NCI-H1417 (cell line): ENCODE measurements around the gene IL10RA.
"Not testable (repeated sequence)": the region's sequence is repeated elsewhere in the genome, so short reads cannot be mapped to it uniquely, and the experiment has no call there.

Source experiments
- DNase-seq, 3 experiments: peaks; one replicate each; lab custom pipeline; 2025; lab: John Stamatoyannopoulos, UW

IL10RA gene

GRCh38 chr11:118007563-118008270 lies 21.5 kb downstream of the IL10RA start:
- DNase-seq: not testable (repeated sequence)

GRCh38 chr11:118008271-118008911 lies 22.2 kb downstream of the IL10RA start:
- no peak for DNase-seq

- DNase-seq: no peak
Measured at GRCh38 chr11:118009864-118010737, 23.9 kb downstream of the IL10RA start.

GRCh38 chr11:118010738-118011461 lies 24.7 kb downstream of the IL10RA start:
- DNase-seq: no peak

- no peak for DNase-seq
Measured at GRCh38 chr11:118012083-118012669, 26.0 kb downstream of the IL10RA start.

GRCh38 chr11:118014022-118014421 lies 27.8 kb downstream of the IL10RA start:
- DNase-seq: no peak

- DNase-seq: no peak
Measured at GRCh38 chr11:118015385-118015841, 29.2 kb downstream of the IL10RA start.

GRCh38 chr11:118016104-118016503 lies 29.9 kb downstream of the IL10RA start:
- DNase-seq: no peak

GRCh38 chr11:118017111-118017510 lies 30.9 kb downstream of the IL10RA start:
- no peak for DNase-seq

GRCh38 chr11:118017631-118018315 lies 31.6 kb downstream of the IL10RA start:
- DNase-seq: no peak

- DNase-seq: no peak
Measured at GRCh38 chr11:118018401-118018800, 32.2 kb downstream of the IL10RA start.

GRCh38 chr11:118021146-118021545 lies 35.0 kb downstream of the IL10RA start:
- no peak for DNase-seq

GRCh38 chr11:118027694-118028093 lies 41.5 kb downstream of the IL10RA start:
- DNase-seq: no peak

GRCh38 chr11:118028626-118029025 lies 42.4 kb downstream of the IL10RA start:
- DNase-seq: no peak

- peak in 1 of 3 experiments; percentile 34 for DNase-seq
Measured at GRCh38 chr11:118033443-118033842, 47.2 kb downstream of the IL10RA start.

GRCh38 chr11:118042141-118042540 lies 55.9 kb downstream of the IL10RA start:
- DNase-seq: no peak

- DNase-seq: no peak
Measured at GRCh38 chr11:118042796-118043195, 56.6 kb downstream of the IL10RA start.

- DNase-seq: peak in 2 of 3 experiments; percentile 59 to 86
Measured at GRCh38 chr11:118045191-118045590, 59.0 kb downstream of the IL10RA start.

GRCh38 chr11:118046051-118046963 lies 60.1 kb downstream of the IL10RA start:
- peak in 1 of 3 experiments; percentile 15 for DNase-seq
